ENCODE data around the gene PDSS2. TPM values are rescaled to one million over a fixed set of nuclear protein-coding genes. Genes with fewer than 3 reads are reported as not detected.
"Not testable (repeated sequence)": the region's sequence is repeated elsewhere in the genome, so short reads cannot be mapped to it uniquely, and the experiment has no call there.

The PDSS2 gene
- total and polyA plus RNA-seq, 12 donors = 6.4 to 39.8 (median 27.6) TPM

DNA sequence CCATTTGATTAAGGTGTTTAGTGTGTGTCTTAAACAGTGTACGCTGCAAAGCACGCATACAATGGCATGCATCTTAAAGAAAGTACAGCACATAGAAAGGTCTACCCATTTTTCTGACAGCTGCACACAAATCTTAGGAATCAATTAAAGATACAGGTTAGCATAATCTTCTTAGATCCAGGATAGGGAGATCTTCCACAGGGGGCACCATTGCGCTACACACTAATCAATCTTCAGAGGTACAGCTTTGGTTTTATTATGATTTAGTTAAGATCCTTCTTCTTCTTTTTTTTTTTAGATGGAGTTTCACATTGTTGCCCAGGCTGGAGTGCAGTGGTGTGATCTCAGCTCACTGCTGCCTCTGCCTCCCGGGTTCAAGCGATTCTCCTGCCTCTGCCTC lies 280.4 kb downstream of the PDSS2 start:
- intact Hi-C loops (cut with DNase I) = no loop called here
- H3K27ac ChIP-seq = no peak overlapping the region
- peak in 1 of 7 donors; percentile 20 for DNase-seq
- no peaks in the 10 kb centered on the region for H3K9me3 ChIP-seq (replicated peaks in 1 of 3)
- no peaks in the 10 kb centered on the region for H3K4me1 ChIP-seq (replicated peaks in 1 of 2)
- H3K36me3 ChIP-seq (replicated peaks in 1 of 2) = no peaks in the 10 kb centered on the region
- no peaks in the 10 kb centered on the region for H3K27me3 ChIP-seq
- H3K4me3 ChIP-seq = no peak overlapping the region
- TF ChIP-seq POLR2A (IDR thresholded peaks at IDR 0.05) = no peak
- TF ChIP-seq, protein P1, sequence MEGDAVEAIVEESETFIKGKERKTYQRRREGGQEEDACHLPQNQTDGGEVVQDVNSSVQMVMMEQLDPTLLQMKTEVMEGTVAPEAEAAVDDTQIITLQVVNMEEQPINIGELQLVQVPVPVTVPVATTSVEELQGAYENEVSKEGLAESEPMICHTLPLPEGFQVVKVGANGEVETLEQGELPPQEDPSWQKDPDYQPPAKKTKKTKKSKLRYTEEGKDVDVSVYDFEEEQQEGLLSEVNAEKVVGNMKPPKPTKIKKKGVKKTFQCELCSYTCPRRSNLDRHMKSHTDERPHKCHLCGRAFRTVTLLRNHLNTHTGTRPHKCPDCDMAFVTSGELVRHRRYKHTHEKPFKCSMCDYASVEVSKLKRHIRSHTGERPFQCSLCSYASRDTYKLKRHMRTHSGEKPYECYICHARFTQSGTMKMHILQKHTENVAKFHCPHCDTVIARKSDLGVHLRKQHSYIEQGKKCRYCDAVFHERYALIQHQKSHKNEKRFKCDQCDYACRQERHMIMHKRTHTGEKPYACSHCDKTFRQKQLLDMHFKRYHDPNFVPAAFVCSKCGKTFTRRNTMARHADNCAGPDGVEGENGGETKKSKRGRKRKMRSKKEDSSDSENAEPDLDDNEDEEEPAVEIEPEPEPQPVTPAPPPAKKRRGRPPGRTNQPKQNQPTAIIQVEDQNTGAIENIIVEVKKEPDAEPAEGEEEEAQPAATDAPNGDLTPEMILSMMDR (IDR thresholded peaks at IDR 0.05) = peak in 3 of 6 experiments; percentile 5 to 21 (median 19)
- 95 to 98% (median 97%) methylated on average over 5 of the region's 5 CpGs for WGBS, 4 donors

DNA sequence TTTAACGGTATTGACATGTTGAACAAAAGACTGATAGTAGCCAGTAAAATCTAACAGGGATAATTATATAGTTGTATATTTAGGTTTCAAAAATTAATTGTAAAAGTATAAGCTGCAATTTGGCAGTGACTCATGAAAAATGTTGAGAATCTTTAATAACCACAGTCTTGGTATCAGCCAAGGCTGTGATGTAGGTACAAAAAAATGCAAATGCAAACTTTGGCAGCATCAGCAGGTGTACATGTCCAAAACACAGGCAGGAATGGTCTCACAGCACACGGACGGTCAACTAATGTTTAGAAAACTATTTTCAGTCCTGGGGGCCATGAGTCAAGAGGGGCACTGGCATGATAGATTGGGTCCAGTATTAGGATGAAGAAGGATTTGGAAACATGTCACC lies 285.6 kb downstream of the PDSS2 start:
- no peaks in the 10 kb centered on the region for H3K9me3 ChIP-seq (replicated peaks in 1 of 3)
- 93 to 97% (median 94%) methylated on average over 3 of the region's 3 CpGs for WGBS, 4 donors
- no peaks in the 10 kb centered on the region for H3K27me3 ChIP-seq
- TF ChIP-seq, protein P1 (IDR thresholded peaks at IDR 0.05) = no peak
- no peak for TF ChIP-seq POLR2A (IDR thresholded peaks at IDR 0.05)
- H3K27ac ChIP-seq = no peak overlapping the region
- H3K4me3 ChIP-seq = no peak overlapping the region
- H3K36me3 ChIP-seq (replicated peaks in 1 of 2) = no peaks in the 10 kb centered on the region
- H3K4me1 ChIP-seq (replicated peaks in 1 of 2) = no peaks in the 10 kb centered on the region
- no peak for DNase-seq
- intact Hi-C loops (cut with DNase I) = no loop called here

DNA sequence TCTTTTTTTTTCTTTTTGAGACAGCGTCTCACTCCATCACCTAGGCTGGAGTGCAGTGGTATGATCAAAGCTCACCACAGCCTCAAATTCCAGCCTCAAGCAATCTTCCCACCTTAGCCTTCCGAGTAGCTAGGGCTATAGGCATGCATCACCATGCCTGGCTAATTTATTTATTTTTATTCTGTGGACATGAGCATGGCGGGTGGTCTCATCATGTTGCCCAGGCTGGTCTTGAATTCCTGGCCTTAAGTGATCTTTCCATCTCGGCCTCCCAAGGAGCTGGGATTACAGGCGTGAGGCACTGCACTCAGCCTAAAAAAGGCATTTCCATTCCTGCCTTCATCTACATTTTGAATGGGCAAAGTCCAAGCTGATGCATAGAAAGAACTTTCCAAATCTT lies 287.9 kb downstream of the PDSS2 start:
- no peak for TF ChIP-seq POLR2A (IDR thresholded peaks at IDR 0.05)
- TF ChIP-seq, protein P1 (IDR thresholded peaks at IDR 0.05) = no peak
- H3K27ac ChIP-seq = no peak overlapping the region
- H3K4me3 ChIP-seq = no peak overlapping the region
- H3K27me3 ChIP-seq = no peaks in the 10 kb centered on the region
- no peaks in the 10 kb centered on the region for H3K36me3 ChIP-seq (replicated peaks in 1 of 2)
- intact Hi-C loops (cut with DNase I) = no loop called here
- no peak for DNase-seq
- WGBS, 4 donors = 96 to 97% (median 97%) methylated on average over 5 of the region's 5 CpGs
- no peaks in the 10 kb centered on the region for H3K9me3 ChIP-seq (replicated peaks in 1 of 3)
- no peaks in the 10 kb centered on the region for H3K4me1 ChIP-seq (replicated peaks in 1 of 2)

DNA sequence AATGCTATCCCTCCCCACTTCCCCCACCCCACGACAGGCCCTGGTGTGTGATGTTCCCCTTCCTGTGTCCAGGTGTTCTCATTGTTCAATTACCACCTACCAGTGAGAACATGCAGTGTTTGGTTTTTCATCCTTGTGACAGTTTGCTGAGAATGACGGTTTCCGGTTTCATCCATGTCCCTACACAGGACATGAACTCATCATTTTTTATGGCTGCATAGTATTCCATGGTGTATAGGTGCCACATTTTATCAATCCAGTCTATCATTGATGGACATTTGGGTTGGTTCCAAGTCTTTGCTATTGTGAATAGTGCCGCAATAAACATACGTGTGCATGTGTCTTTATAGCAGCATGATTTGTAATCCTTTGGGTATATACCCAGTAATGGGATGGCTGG lies 295.1 kb downstream of the PDSS2 start:
- H3K27ac ChIP-seq; intact Hi-C loops (cut with DNase I); DNase-seq; H3K4me1 ChIP-seq (replicated peaks in 1 of 2); H3K27me3 ChIP-seq; H3K36me3 ChIP-seq (replicated peaks in 1 of 2); H3K4me3 ChIP-seq; H3K9me3 ChIP-seq (replicated peaks in 1 of 3): not testable (repeated sequence)
- 93 to 99% (median 95%) methylated on average over 3 to 4 of the region's 5 CpGs for WGBS, 4 donors

DNA sequence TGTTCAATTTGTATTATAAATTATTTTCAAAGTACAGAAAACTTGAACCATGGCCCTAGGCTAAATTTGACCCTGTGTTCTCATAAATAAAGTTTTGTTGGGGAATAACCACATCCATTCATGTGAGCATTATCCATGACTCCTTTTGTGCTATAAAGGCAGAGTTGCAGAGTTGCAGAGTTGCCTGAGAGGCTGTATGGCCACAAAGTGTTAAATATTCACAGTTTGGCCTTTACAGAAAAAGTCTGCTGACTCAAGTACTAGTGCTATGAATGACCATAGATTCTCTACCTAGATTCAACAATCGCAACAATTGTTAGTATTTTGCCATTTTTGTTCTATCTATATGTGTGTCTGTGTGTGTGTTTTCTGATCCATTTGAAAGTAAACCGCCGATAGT lies 297.8 kb downstream of the PDSS2 start:
- DNase-seq = no peak
- Histone ChIP-seq H3K4me1 (replicated peaks in 1 of 2) (no peaks in the 10 kb centered on the region), H3K27ac (no peak overlapping the region), H3K4me3 (no peak overlapping the region), H3K36me3 (replicated peaks in 1 of 2) (no peaks in the 10 kb centered on the region), H3K9me3 (replicated peaks in 1 of 3) (no peaks in the 10 kb centered on the region), H3K27me3 (no peaks in the 10 kb centered on the region)
- WGBS, 4 donors = 91 to 96% (median 93%) methylated on average over 3 of the region's 3 CpGs
- TF ChIP-seq, protein P1 (IDR thresholded peaks at IDR 0.05) = no peak
- TF ChIP-seq POLR2A (IDR thresholded peaks at IDR 0.05) = no peak
- intact Hi-C loops (cut with DNase I) = no loop called here
